SK-N-SH treated with all-trans-retinoic acid at 6 μM for 48 hours (cell line): Measurements from ENCODE around the gene FOXD4L6.
"Not testable (repeated sequence)": the region's sequence is repeated elsewhere in the genome, so short reads cannot be mapped to it uniquely, and the experiment has no call there.

Source experiments
- ESRRG ChIP-seq: fragments of 250-450 bp; sonication (Bioruptor Pico); IDR thresholded peaks from 2 replicates; pipeline ENCODE4 v1.6.1; 2021; ENCODE audit warnings: mild to moderate bottlenecking
- RARB ChIP-seq: fragments of 250-450 bp; sonication (Bioruptor Pico); IDR thresholded peaks from 2 replicates; pipeline ENCODE4 v1.8.0; 2021; ENCODE audit warnings: mild to moderate bottlenecking, moderate library complexity

DNA sequence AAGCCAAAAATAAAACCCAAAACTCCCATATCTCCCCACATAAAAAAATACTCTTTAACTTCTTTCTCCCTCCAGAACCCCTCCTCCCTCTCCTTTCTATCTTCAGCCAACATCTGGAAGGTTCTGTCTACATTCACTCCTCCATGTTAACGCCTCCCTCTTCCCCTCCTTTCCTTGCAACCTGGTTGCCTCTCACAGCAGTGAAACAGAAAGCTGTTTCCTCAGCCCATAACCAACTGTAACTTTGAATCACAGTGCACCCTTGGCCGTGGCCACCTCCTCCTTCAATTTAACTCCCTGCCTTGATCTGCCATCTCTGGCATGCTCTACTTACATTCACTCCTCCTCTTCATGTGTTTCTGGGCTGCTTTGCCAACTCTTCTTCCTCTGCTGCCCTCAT lies 33.4 kb downstream of the FOXD4L6 start:
- TF ChIP-seq RARB; ESRRG (CRISPR knock-in tag): not testable (repeated sequence)
